ENCODE data around the gene LARGE2. TPM values are rescaled to one million over a fixed set of nuclear protein-coding genes. Genes with fewer than 3 reads are reported as not detected.
A peak's percentile ranks its signal among the peaks of the same experiment; 100 is the strongest.

Gene LARGE2
- polyA plus RNA-seq, 3 donors = 16.1 to 26.2 (median 21.2) TPM

DNA sequence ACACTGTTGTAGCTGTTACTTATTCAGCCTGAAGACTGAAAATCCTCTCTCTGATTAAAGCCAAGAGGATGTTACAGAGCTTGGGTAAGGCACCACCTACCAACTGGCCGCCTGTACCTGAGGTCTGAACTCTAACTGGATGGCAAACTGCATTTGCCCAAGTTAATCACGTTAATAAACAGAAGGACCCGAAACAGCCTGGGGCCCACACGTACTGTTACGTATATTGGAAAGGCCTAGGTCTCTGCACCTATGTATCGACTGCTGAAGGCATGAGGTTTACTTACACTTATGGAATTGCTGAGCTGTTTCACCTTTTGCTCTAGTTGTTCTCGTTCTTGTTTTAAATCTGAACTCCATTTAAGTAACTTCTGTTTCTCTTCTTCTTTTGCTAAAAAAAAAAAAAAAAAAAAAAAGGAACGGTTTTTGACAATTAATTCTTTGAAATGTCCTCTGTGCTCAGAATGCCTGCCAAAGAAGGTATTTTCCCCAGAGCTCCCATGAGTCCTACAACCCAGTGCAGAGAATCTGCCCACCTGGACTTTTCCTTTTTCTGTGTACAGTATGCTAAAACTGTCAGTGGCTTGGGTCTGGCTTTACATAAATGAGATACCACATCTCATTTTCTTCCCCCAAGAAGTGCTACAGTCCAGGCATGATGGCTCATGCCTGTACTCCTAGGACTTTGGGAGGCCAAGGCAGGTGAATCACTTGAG lies 13.1 kb downstream of the LARGE2 start:
- no peak for DNase-seq (ENCODE audit: extremely low read depth in 1 of 11, low read depth in 9 of 11, low spot score in 4 of 11)

DNA sequence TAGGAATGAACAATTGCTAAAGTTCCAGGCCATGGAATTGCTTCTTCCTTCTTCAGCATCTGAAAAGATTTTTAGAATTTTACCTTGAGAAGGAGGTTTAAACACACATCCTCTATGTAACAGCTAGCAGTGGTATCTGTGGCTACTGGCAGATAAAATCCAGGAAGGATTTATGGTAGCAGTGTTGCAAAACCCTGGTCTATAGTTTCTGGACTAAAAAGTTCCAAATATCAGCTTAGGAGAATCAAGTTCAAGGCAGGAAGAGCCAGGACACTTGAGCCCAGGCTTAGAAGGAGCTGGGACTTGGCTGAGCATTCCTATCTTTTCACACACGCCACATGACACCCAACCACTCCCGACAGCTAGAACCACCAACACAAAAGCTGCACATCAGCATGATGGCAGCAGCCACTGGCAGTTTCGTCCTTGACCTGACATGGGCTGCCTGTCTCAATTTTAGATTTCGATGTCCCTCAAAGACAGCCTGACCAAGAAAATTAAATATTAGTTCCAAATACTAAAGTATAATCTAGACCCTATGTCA lies 14.1 kb downstream of the LARGE2 start:
- no peak for DNase-seq (ENCODE audit: extremely low read depth in 1 of 11, low read depth in 9 of 11, low spot score in 4 of 11)

DNA sequence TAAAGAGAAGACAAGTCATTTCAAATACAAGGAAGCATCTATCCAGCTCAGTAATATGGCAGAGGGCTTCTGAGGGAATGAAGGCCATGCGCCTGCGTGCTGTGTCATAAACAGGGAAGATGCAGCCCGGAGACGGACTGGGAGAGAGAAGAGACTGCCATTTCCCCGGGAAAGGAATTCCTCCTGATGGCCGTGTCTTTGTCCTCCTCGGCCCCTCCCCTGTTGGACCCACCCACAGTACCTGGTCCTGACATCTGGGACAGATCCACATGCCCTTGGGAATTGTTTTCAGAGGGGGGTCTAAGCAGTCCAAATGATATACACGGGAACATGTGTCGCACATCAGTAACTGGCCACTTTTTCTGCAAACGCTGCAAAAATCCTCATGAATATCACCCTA lies 15.5 kb downstream of the LARGE2 start:
- DNase-seq (ENCODE audit: extremely low read depth in 1 of 11, low read depth in 9 of 11, low spot score in 4 of 11) = no peak

DNA sequence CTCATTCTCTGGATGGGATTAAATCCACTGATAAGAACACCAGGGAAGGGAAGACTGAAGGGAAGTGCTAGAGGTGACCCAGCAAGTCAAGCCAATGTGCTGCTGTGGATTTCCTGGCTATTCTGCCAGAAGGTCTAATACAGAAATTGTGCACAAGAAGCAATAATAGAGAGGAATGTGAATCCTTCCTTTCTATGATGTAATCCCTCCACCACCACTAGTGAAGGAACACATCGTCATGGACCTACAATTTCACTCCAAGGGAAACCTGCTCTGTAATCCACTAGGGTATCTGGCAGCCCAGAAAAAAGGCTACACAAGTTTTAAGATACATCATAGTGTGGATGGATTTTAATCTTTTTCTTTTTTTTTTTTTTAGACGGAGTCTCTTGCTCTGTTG lies 17.4 kb downstream of the LARGE2 start:
- no peak for DNase-seq (ENCODE audit: extremely low read depth in 1 of 11, low read depth in 9 of 11, low spot score in 4 of 11)

DNA sequence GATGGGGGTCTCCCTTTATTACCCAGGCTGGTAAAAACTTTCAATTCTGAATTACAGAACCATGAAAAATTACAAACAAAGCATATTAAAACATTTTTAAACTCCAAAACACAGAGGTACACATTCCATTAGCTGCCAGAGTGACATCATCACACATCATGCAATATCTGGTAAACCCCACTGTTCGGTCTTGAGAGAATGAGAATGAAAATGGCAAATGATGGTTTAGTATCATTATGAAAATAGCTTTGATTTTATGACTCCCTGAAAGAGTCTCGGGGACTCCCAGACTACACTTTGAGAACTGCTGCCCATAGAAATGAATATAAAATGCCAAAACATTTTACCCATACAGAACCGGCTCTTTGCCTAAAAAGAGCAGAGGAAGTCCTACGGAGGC lies 18.8 kb downstream of the LARGE2 start:
- DNase-seq (ENCODE audit: extremely low read depth in 1 of 11, low read depth in 9 of 11, low spot score in 4 of 11) = no peak

DNA sequence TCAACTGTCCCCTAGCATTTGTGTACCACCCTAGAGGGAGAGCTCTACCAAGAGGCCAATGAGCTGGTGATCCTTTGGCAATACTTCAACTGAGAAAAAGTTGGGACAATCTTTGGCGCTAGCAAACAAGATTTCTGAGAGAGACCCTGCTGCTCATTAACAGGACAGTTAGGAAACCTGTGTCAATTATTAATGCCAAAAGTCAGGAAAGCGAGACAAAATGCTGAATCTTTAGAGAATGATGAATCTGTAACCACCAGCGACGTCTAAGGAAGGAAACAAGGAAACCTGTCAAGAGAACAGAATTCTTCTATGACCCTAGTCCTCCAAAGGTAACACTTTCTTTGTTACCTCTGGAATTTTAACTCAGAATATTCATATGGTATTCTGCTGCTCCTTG lies 19.9 kb downstream of the LARGE2 start:
- peak in 1 of 11 donors; percentile 35 for DNase-seq (ENCODE audit: extremely low read depth in 1 of 11, low read depth in 9 of 11, low spot score in 4 of 11)

DNA sequence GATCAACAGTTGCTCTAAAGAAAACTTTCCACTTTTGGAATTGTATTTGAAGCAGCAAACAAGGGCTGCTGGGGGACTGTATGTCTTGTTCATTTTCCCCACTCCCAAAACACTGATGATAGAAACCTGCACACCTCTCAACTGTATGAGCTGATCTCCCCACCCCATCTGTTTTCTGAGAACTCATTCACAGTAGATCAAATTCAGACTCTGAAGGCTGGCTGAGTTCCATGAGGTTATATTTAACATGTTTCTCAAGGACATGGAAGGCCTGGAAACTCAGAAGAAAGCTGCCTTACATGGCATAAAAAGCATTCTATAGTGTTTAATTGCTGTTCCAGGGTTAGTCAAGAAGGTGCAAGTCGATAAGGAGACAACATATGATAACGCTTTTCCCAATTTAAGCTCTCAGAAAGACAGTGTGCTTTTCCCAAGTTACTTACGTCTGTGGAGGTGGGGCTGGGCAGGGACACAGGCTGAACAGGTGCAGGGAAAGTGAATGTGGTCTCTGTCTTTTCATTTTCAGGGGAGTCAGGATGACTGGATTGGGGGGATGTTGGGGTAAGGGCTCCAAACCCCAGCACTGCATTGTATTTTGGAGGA lies 23.0 kb downstream of the LARGE2 start:
- no peak for DNase-seq (ENCODE audit: extremely low read depth in 1 of 11, low read depth in 9 of 11, low spot score in 4 of 11)

DNA sequence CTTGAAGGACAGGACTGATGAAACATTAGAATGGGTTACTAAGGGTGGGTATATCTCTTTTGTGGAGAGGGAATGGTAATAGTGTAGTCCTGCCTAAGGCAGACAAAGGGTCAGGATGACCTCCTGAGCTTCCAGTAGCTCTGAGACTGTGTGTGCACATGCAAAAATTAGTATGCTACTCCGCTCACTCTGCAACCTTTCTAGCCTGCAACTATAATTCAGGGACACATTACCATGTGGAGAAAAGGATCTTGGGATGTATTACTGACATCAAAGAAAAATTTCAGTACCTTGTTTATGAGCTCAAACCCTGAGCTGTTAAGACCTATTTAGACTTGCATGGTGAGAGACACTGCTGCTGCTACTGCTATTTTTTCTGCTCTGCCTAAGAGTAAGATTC lies 25.4 kb downstream of the LARGE2 start:
- no peak for DNase-seq (ENCODE audit: extremely low read depth in 1 of 11, low read depth in 9 of 11, low spot score in 4 of 11)

DNA sequence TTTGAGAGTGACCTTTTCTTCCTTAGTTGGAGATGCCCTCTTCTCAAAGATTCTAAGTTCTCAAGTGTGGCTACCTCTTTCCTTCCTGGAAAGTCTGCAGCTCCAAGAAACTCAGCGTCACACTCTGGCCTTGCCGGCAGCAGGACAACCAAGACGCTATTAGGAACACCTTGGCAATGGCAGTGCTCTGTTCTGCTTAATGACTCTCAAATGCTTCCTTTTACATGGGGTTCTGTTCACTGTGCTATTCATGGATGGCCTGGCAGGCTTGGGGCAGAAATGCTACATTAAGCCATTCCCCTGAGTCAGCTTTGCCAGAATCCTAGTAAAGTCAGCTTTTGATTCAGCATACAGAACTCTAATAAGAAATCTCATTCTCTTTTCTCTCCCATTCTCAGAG lies 25.9 kb downstream of the LARGE2 start:
- peak in 2 of 11 donors; percentile 27 to 32 for DNase-seq (ENCODE audit: extremely low read depth in 1 of 11, low read depth in 9 of 11, low spot score in 4 of 11)

DNA sequence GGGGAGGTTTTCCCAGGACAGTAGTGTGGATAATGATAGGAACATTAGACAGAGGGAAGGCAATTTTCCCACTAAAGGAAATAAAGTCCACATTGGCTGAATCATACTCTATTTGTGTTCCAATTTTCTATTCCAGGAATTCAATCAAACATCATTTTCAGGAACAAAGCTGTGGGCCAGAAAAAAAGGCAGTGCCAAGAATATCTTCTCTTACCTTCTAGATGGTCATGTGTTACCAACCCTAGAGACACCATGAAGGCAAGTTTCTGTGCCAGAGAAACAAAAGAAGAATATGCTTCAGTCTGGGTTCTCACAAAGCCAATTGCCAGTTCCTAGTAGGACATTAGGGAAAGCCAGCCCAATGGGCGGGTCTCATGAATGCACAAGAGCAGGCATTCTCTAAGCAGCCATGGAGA lies 27.5 kb downstream of the LARGE2 start:
- no peak for DNase-seq (ENCODE audit: extremely low read depth in 1 of 11, low read depth in 9 of 11, low spot score in 4 of 11)

DNA sequence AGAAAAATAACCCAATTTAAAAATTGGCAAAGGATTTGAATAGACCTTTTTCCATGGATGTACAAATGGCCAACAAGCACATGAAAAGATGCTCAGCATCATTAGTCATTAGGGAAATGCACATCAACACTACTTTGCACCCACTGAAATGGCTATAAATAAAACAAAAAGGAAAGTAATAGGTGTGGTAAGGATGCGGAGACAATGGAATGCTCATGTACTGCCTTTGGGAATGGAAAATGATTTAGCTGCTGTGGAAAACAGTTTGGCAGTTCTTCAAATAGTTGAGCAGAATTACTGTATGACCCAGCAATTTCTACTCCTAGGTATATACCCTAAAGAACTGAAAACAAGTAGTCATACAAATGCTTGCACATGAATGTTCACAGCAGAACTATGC lies 37.4 kb downstream of the LARGE2 start:
- DNase-seq (ENCODE audit: extremely low read depth in 1 of 11, low read depth in 9 of 11, low spot score in 4 of 11) = no peak

DNA sequence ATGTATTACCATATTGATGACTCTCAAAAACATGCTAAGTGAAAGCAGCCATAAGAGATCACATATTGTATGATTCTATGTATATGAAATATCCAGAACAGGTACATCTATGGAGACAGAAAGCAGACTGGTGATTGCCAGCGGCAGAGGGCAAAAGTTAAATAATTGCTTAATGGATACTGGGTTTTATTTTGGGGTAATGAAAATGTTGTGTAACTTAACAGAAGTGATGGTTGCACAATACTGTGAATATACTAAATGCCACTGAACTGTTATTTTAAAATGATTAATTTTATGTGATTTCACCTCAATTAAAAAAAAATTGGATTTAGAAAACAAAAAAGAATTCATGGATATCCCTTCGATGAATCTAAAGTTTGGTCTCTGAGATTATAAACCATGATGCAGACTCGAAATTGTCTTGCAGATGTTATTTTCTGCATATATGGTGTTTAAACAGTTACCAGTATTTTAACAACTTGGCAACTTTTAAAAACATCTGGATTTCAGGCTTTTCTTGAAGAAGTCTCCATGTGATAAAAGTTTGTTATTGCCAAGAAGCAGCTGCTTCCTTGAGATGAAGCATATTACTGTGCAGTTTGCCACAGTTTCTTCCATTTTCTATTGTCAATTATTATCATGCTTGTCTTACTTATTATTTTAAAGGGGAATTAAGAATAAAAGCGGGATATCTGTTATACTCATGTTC lies 38.1 kb downstream of the LARGE2 start:
- DNase-seq (ENCODE audit: extremely low read depth in 1 of 11, low read depth in 9 of 11, low spot score in 4 of 11) = no peak

DNA sequence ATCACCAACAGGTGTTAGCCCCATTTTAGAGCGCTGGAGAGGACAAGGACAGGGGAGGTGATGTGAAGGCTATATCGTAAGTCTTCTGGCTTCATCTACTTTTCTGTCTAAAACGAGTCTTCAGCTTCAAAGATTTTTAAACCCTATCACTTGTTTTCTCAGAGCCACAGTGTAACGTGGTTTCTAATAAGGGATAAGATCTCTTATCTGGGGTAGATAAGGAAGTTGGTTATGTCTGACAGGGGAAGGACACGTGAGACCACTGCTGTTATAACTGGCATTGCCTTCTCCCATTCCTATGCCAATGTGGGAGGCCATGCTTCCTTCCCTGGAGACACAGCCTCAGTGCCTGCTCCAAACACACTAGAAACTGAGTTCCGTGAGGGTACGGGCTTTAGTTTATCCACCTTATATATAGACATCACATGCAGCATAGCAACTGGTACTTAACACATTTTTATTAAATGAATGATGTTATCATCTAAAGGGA lies 39.3 kb downstream of the LARGE2 start:
- DNase-seq (ENCODE audit: extremely low read depth in 1 of 11, low read depth in 9 of 11, low spot score in 4 of 11) = no peak

DNA sequence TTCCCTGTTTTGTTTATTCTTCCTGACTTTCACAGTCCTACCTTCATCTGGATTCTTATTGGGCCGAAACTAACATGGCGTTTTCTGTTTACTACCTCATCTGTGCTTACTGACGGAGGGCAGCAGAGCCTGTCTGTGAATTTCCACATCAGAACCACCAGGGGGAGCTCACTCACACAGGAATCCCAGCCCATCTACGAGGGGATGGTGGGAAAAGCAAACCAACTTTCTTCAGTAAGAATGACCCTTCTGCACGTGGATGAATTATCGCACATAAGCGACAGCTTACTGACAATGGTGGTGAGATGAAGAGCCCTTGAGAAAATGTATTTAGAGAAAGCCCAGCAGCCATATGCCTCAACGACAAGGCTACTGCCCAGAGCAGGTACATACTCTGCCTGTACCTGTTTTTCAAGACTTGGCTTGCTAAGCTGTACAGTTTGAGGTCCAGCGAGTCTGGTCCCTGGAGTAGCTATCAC lies 42.5 kb downstream of the LARGE2 start:
- peak; percentile 64 to 85 (median 76) for DNase-seq (ENCODE audit: extremely low read depth in 1 of 11, low read depth in 9 of 11, low spot score in 4 of 11)

DNA sequence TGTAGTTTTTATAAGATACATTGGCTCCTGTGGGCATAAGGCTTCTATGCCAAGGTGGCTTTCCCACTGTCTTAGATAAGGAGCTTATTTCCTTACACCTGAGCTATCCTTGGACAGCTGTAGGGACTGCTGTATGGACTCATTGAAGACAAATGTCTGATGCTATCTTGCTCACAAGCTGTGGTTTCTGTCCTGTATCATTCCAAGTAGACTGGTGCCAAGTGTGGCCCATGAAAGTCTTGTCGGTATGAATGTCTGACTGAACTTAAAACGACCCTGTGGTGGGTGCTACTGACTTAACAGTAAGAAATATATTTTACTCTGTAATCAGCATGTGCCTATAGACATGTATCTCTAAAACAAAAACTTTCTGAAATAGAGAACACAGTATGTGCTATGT lies 45.0 kb downstream of the LARGE2 start:
- DNase-seq (ENCODE audit: extremely low read depth in 1 of 11, low read depth in 9 of 11, low spot score in 4 of 11) = no peak

DNA sequence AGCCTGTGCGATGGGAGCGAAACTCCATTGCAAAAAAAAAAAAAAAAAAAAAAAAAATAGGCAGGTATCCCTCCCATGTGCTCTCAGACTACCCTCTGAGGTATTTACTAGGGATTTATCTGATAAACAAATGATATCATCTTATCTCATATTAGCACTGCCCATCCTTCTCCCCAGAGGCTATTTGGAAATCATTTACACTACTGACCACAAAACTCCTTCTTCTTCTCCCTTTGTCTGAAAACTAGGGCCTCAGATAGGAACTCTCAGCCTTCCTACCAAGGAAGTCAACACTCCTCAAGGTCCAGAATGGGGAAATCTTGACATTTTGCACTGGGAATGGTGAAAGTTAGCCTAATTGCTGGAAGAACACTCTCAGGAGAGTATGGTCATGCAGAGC lies 46.4 kb downstream of the LARGE2 start:
- DNase-seq (ENCODE audit: extremely low read depth in 1 of 11, low read depth in 9 of 11, low spot score in 4 of 11) = no peak

DNA sequence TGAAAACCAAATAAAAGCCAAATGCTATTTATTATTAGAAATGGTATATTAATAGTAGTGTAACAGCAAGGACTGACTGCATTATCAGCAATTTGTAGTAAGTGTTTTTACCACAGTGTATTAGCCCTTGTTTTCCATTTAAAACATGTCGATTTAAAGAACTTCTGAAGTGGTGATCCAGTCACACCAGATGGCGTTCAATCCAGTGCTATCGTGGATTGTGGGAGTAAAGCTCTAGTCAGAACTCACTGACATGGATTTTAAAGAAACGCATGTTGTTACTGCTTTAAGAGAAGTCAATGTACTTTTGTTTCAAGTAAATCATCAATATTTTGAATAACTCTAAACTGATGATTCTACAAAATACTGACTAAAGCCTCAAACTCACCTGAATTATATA lies 51.1 kb downstream of the LARGE2 start:
- DNase-seq (ENCODE audit: extremely low read depth in 1 of 11, low read depth in 9 of 11, low spot score in 4 of 11) = no peak

DNA sequence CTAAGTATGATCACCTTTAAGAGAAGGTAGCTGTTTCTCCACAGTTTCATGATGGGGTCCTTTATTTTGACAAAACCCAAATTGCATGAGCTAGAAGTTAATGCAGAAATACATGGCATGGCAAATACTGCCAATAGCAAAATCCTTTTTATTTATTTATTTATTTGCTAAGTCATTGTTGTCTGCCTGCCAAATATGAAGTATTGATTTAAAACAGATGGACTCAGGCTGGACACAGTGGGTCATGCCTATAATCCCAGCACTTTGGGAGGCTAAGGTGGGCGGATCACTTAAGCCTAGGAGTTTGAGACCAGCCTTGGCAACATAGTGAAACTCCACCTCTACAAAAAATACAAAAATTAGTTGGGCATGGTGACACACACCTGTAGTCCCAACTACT lies 52.4 kb downstream of the LARGE2 start:
- no peak for DNase-seq (ENCODE audit: extremely low read depth in 1 of 11, low read depth in 9 of 11, low spot score in 4 of 11)

All from renal cortex interstitium (tissue), 11 donors.